ENCODE data around the gene NPAS2.

NPAS2 gene

DNA sequence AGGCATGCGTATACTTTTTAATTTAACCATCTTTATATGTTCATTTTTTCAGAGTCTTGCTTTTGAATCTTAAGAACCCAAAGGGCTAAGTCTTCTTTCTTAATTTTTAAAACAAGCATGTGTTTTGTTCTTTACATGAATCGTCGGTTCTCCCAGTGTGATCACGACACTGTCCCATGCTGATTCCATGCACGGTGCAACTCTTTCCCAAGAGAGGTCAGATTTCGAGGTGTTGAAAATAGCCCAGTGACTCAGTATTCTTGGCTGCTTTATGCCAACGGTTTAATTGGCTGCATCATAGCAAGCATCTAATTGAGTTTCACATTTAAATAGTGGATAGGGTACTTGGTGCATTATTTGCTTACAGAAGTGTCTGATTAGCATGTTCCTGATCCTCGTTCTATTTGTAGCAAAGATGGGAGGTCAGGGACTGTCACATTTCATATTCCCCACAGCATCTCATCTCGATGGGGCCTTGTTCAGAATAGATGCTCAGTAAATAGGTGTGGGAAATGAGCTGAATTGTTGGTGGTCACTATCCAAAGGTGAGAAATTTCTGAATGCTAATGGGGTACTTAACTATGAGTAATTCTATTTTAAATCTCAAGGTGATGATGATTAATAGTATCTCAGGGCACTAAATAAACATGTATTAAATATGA is 2.8 kb downstream of the NPAS2 start:
- DNase-seq: no peak

DNA sequence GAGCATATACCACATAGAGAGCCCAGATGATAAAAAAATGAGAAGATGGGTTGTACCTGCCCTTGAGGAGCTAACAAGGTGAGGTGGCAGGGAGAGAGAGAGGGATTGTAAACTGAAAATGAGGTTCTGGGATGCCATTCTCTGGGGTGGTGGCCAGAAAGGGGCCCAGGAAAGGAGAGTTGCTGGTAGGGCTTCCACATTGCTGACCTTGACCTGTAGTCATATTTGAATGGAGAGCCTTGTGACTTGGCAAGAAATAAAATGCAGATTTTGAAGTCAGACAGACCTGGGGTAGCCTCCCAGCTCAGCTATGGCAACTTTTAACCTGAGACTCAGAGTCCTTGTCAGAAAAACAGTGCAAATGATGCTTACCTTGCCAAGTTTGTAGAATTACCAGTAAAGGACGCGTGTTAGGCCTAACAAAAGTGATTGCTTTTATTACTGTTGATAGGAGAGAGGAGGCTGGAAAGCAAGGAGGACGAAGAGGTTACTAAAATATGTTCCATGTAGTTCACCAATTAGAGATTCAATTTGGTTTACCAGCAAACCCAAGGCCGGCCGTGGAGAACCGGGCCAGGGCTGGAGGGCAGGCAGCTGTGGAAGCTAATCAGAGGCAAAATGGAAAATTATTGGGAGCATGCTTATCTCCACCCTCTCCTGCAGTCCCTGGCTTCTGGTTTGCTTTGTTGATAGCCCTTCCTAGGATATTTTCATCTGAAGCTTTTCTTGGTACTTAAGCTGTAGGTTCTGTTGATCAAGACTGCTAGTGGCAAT is 3.9 kb downstream of the NPAS2 start:
- no peak for DNase-seq

DNA sequence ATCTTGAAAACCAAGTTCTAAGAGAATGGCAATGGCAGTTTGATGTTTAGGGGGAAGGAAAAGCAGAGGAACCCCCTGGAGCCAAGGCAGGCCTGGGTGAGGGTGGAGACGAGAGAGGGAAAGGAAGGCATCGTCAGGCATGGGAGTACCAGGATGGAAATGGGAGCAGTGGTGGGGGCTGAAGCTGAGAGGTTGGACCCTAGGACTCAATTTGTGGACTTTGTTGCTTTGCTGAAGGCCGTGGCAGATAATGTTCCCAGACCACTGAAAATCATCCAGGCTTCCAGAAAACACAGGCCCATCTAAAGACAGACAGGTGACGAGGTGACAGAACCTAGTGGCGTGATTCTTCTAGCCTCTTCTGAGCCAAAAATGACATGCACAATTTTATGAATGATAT is 4.9 kb downstream of the NPAS2 start:
- DNase-seq: no peak

DNA sequence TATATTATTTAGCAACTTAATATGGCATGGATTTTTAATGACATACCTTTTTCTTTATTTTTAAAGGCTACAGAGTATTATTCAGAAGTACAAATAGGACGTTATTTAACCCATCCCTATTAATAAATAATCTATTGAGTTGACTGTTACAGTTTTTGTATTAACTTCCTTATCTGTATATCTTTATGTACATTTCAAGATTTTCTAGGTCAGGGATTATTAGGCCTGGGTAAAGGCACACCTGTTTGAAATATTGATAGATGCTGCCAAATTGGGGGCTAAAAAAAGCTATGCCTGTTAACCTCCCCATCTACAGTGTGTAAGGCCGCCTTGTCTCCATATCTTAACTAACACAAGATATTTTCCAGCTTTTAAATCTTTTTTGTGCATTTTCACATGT is 6.6 kb downstream of the NPAS2 start:
- DNase-seq: no peak

DNA sequence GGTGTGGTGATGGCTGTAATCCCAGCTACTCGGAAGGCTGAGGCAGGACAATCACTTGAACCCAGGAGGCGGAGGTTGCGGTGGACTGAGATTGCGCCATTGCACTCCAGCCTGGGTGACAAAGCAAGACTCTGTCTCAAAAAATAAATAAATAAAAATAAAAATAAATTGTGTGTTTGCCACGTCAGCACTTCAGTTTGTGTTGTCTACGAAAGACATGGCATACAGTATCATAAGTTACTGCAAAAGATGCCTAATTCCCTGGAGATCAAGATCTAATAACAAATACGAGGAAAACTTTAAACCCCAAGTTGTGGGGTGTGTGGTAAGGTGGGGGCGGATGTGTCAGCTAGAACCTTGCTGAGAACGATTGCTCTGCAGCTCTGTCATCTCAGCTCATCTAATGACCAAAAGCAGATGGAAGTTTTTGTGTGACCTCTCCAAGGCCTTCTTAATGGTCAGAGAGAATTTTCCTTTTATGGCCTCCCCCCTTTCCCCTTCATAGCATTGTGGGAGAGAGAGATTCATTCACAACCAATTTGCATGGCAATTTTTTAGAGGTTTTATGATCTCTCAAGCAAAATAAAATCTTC is 11.3 kb downstream of the NPAS2 start:
- no peak for DNase-seq

DNA sequence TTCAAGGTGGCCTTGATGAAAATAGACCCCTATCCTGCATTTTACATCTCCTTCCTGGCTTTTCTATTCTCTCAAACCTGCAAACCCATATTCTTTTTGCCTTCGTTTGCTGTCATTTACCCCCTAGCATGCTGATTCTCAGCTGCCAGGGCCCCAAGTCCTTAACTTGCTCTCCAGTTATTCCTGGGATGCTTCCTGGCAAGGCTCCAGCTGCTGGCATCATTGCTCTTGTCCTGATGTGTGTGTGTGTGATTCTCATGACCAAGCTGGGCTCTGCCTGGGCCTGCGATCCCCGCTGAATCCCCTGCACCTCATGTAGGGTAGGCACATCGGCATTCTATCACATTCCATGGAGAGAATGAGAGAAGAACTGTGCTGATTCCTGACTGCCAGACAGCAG is 11.9 kb downstream of the NPAS2 start:
- no peak for DNase-seq

DNA sequence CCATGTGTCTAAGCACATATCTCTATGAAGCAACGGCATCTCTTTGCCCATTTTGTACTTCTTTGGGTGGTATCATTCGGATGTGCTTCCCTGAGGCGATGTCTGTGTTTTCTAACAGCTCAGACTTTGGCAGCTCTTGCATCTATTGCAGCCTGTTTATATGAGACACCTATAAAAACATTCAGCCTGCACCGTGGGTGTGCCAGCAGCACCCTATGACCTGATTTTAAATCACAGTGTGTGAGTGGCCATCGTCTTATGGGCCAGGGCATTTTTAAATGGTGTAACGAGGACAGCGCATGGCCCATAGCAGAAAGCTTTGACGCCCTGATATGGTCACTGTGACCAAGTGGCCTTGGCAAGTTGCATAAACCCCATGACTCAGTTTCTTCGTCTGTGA is 12.9 kb downstream of the NPAS2 start:
- no peak for DNase-seq

DNA sequence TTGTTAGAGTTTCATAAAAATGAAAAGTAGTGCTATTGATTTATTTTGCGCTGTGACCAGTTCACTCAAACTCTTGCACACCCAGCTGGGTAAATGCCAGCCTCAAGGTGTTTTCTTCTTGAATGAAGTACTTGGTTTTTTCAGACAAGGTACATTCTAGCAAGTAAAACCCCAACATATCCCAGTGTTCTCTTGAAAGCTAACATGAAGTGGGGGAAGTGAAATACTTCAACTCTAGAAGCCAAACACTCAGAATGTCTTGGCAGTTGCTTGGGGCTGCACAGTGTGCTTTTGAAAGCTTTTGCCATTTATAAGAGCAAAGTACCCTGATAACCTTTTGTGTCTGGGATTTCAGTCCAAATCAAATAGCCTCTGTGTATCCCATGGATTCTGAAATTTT is 13.4 kb downstream of the NPAS2 start:
- DNase-seq: no peak

DNA sequence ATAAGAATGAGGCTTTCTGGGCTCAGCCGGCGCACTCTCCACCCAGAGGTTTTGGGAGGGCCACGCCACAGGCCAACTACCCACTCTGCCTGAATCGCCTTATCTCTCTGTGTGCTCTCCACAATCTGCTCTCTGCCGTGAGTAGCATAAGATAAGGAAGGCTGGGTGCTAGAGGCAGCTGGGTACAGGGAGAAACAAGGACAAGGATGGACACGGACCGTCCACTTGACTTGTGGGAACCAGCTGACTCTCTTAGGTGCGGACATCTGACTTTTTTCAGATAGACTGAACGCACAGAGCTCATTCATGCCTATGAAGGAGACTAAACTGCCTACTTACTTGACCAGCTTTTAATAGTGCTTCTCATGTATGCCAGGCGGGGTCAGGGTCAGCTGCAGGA is 14.3 kb downstream of the NPAS2 start:
- DNase-seq: no peak

DNA sequence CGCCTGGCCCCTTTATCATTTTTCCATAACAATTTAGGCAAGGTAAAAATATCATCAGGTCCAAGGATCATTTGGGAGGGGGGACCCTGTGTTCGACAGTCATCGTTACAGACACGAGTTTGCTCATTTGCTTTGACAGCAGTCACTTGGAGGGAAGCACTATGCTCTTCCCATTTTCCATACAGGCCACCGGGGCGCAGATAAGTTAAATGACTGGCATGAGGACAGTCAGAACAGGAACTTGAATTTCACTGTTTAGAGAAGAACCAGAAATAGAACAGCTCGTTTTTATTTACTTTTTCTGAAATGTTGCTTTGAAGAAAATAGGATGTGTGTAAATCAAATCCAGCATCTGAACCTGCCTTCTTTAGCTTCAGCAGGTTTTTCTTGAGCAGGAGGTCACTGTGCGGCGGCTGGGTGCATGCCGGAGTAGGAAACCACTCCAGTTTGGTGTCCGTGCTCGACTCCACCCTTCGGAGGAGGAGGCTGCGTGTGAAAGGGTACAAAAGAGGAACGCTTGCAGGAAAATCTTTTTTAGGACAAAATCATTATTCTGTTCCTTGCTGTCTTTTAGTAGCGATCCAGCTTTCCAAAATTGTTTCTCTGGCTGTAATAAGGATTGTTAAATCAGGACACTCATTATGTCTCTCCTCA is 15.2 kb downstream of the NPAS2 start:
- DNase-seq: peak; percentile 48 to 53 (median 52)

DNA sequence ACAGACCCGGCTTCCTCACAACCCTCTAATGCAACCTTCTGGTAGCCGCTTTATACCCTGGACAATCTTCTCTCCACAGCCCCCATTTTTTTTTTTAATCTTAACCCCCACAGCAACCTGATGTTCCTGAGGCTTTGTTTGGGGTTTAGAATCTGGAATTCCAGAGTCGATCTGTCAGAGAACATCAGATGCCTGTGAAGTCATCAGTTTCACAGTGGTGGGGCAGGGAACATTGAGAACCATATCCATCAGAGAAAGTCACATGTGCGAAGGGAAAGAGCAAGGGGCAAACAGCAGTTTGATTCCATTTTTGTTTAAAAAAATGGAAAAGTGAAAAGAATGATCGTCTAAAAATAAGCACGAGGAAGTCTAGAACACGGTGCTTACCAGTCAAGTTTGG is 20.6 kb downstream of the NPAS2 start:
- no peak for DNase-seq

DNA sequence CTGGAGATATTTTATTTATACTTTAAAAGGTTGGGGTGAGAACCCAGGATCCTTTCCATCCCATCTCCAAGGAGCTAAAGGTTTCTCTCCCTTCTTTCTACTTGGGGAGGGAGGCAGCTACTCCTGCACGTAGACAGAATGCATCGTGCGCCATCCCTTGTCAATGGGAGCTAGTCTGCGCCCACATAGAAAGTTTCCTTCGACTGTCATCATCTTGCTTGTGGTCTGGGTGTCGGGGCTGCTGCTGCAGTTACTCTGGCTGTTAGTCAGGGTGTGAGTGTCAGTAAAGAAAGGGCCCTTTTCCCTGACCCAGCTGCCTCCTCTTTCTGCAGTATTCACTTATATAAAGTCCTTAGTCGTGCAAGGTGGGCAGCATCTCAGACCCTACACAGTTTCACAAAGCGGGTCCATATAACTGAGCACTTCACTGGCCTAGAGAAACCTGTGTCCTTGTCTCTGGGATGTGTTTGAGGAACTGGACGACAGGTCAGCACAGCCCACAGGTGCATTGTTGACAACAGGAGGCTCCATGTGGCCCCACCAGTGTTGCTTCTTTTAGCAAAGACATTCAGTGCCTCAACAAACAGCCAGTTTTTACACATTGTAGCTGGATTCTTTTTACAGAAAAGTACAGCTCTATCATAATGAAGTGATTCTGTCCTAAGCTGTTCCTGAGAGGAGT is 22.4 kb downstream of the NPAS2 start:
- DNase-seq: no peak

DNA sequence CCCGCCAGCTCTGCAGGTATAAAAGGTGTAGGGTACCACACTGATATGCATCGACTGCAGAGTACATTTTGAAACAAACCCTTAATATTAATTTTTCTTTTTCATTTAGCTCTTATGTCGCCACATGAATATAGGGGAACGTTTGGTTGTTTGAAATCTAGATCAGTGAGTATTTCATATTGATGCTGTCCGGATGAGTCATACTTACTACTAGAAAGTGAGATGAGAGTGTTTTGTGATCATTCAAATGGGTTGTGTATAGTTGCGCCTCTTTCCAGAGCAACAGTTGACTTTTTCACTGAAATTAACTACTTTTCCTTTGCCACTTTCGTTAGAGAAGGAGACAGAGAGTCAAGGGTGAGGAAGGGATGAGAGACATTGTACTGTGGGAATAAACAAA is 24.6 kb downstream of the NPAS2 start:
- no peak for DNase-seq

DNA sequence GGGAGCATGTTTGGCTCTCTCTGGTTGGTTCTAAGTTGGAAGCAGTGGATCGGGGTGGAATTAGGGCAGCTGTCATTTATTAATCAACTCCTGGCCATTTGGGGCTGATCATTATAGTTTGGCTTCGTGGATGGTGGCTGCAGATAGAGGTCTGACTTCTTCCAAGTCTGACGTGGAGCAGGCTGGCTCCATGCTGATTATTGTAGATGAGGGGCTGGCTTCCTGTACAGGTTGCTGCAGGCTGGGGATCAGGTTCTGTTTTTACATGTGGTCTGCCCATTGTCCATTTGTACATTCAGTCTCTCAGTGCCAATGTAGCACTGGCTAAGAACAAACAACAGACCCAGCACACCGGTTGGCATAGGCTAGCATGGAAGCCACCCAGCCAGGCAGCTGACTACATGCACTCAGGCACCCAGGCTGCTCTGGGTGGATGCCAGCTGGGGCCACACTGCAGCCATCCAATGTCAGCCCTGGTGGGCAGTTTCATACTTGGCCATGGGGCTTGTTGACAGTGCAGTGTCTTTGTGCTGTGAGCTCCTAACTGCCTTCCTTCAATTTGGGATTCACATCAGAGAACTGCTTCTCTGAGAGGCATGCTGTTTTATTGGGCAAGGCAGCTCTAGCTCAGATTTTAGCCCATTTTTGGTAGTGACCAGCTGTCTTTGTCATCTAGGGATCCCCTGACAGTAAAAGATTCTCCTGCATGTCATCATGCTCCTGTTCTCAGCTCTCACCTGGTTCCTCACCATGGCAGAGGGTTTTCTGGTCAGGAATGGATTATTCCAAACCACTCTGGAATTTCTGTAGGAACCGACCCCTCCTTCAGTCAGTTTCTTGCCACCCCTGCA is 25.4 kb downstream of the NPAS2 start:
- DNase-seq: no peak

DNA sequence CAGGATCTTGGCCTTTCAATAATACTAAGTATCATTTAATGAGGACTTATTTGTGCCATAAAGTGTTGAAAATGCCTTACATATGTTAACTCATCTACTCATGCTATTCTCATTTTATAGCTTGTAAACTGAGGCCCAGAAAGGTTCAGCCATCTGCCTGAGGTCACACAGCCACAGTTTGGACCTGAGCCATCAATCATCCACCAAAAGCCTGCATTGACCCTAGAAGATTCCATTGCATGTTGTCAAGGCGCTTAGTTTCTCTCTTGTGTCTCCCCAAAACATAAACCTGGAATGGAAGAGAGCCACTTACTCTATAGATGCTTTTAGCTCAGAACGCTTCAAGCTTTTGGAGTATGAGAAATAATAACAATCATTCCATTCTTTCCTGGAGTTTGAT is 26.8 kb downstream of the NPAS2 start:
- DNase-seq: no peak

DNA sequence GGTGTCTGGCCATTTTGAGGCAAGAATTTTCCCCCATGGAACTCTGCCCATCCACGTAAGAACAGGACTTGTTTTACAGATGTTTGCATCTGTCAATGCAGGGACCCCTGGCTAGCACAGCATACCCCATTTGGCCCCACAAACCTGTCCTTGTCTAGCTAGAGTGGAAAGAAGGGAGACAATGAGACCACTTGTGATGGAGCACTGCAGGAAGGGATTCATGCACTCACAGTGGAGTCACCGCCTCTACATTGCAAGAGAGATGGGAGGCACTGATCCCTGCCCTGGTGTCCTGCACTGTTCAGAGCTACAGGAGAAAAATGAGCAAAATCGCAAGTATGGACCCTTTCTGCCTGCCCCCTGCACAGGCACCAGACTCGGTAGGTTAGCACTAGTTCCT is 32.5 kb downstream of the NPAS2 start:
- DNase-seq: no peak

DNA sequence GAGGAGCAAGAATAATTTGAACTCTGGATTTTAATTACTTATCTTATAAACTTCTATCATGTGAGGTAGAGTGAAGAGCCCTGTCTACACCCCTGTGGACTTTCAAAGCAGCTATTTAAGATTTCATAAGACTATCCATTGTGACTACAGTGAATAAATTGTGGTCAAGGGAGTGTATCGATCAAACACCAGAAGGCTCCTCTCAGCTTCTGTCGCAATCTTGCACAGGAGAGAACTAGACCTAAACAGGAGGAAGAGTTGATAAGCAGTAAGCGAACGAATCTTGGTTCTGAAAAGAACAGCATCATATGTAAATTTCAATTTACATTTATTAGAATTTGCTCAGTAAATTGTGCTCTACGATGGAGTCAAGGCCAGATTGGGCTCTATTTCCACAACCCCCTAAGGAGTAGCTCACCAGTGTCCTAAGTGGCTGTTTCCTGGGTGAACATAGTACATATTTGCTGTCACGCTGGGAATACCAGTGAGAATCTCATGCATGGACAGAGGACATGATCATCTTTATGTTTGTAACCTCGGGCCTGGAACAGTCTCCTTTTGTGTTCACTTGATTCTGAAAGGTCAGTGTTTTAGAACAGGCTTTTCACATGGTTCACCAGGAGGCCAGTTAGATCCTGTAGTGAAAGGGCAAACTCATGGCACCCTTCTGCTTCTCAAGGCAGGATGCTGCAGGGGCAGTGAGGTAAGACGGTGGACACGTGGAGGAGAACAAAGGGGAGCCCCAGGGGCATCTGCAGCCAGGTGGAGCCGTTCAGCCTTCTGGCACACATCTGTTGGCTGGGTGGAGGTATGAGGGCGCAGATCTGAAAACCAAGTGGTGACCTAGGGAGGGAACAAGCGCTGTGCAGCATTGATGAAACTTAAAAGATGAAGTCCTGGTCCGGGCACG is 33.3 kb downstream of the NPAS2 start:
- DNase-seq: no peak

DNA sequence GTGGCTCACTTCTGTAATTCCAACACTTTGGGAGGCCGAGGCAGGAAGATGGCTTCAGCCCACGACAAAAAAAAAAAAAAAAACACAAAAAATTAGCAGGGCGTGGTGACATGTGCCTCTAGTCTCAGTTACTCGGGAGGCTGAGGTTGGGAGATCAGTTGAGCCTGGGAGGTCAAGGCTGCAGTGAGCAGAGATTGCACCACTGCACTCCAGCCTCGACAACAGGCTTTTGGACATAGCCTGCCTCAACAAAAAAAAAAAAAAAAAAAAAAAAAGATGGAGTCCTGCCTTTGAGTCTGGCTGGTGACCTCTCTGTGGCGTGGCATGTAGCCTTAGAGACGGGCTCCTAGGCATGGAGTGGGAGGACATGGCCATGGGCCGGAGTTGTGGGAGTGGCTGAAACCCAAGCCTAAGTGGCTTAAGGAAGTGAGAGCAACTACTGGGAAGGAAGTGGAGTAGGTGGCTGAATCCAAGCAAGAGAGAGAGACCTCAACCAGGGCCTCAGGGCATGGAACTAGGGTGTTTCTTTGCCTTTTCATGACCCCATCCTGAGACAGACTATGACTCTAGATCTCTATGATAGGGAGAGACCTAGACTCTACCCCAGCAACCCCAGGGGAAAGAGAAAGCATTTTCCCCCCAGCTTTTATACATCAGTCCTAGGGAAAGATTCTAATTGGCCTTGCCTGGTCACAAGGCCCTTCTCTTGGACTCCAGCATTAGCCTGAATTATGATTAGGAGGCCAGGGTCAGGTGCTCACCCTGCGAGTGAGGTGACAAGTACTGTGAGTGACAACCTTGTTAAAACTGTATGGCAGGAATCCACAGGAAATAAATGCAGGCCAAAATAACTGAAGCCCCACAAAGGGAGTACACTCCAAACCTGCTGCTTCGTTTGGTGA is 34.2 kb downstream of the NPAS2 start:
- peak; percentile 77 to 78 (median 77) for DNase-seq

DNA sequence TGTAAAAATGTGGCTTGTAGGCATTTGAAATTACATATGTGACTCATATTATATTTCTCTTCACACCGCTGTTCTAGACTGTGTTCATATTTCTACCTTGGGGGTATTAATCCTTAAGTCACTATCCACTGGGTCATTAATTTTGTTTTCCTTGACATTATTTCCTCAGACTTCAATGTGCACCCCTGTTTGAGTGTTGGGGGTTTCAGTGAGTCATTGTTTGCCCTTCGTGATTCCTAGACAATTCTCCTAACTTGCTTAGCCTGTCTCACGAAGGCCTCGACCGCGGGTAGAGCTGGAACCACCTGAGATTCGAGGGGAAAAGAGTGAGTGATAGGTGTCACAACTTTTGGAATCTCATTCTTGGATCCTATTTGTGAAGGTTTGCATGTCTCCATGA is 35.1 kb downstream of the NPAS2 start:
- no peak for DNase-seq

DNA sequence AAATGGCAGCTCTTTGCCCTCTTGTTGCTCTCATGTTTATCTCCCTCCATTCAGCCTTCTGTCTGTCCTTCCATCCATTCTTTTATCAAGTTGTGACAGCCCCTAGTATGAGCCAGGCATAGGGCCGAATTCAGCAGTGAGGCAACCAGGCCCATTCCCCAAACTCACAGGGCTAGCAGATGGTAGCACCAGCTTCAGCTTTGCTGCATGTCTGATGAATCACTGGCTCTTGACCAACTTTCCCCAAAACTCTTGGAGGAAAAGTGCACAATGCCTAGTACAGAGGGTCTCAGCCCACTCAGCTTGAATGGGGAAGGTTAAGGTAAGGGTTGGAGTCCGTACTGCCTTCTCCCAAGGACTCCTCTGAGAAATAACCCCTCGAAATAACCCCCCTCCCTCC is 35.7 kb downstream of the NPAS2 start:
- no peak for DNase-seq
